Heart right ventricle (tissue), 16 donors: ENCODE results near the gene EXTL2. TPM values are rescaled to one million over a fixed set of nuclear protein-coding genes. Genes with fewer than 3 reads are reported as not detected.

Experiments used
- ATAC-seq, 8 donors: fragments of 200-7000 bp; cut with Tn5 transposase; one replicate each; pipeline ENCODE4 v1.9.1; 2020; ENCODE audit warnings: mild to moderate bottlenecking in 8 of 8, moderate library complexity in 8 of 8, moderate number of reproducible peaks in 1 of 8
- DNase-seq, 2 donors: peaks; one replicate each; pipeline ENCODE4 v3.0.0-alpha.2; 2020
- H3K27ac ChIP-seq, 10 donors: fragments of 200-600 bp; sonication (generic) in 2 of 10; one replicate each; pipeline versions ENCODE4 v1.5.0 to v1.8.0; 2020 to 2022; ENCODE audit warnings: mild to moderate bottlenecking in 3 of 10
- H3K27me3 ChIP-seq, 7 donors: fragments of 200-600 bp; one replicate each; pipeline ENCODE4 v1.8.0; 2021 to 2022; ENCODE audit warnings: mild to moderate bottlenecking in 2 of 7
- H3K36me3 ChIP-seq, 9 donors: fragments of 200-600 bp; sonication (generic) in 1 of 9; one replicate each; pipeline versions ENCODE4 v1.5.0 to v1.8.0; 2020 to 2022; ENCODE audit warnings: mild to moderate bottlenecking in 2 of 9
- H3K4me1 ChIP-seq, 9 donors: fragments of 200-600 bp; sonication (generic) in 1 of 9; one replicate each; pipeline versions ENCODE4 v1.5.0 to v1.8.0; 2020 to 2022; ENCODE audit warnings: mild to moderate bottlenecking in 4 of 9
- H3K4me3 ChIP-seq, 10 donors: fragments of 200-600 bp; sonication (generic) in 2 of 10; one replicate each; pipeline versions ENCODE4 v1.5.0 to v1.8.0; 2020 to 2022; ENCODE audit warnings: mild to moderate bottlenecking in 7 of 10, moderate library complexity in 2 of 10
- H3K9me3 ChIP-seq, 11 donors: fragments of 200-600 bp in 10 of 11; sonication (generic) in 2 of 11; one replicate each; pipeline versions ENCODE4 v1.5.0 to v1.8.0; 2013 to 2022; ENCODE audit warnings: mild to moderate bottlenecking in 2 of 11, control low read depth in 1 of 11, moderate library complexity in 1 of 11
- WGBS, 2 donors: extraction: QIAGEN DNeasy Blood & Tissue Kit; methylation state at CpG; one replicate each; pipeline ENCODE4 v1.1.7; 2013; ENCODE audit warnings: inconsistent platforms in 1 of 2; 5-methylcytosine and 5-hydroxymethylcytosine counted together
- intact Hi-C, 10 donors: fragments of 100-400 bp; cut with DNase I; formaldehyde crosslinking; loops; one replicate each; pipeline versions ENCODE4 v1.11.1 to v1.14.2; 2022
- polyA plus RNA-seq, 2 donors: library from polyadenylated mRNA; stranded (reverse); fragments of 200-250 nt; gene quantifications; one replicate each; pipeline ENCODE4 v1.2.3, GENCODE V29; 2013
- total RNA-seq, 10 donors: library from RNA; stranded (reverse); fragmentation: NEBNext Ultra II Directional in 3 of 10; extraction: Animal tissue kit (Norgen Biotek cat#: 25700) in 3 of 10; gene quantifications; one replicate each; pipeline versions ENCODE4 v1.2.1 to v1.2.4, GENCODE V29; 2021 to 2023
- TF ChIP-seq, protein P1 (sequence below), 9 donors: fragments of 200-600 bp; sonication (generic) in 2 of 9; IDR thresholded peaks; one replicate each; pipeline versions ENCODE4 v1.5.0 to v1.8.0; 2021 to 2022; ENCODE audit warnings: antibody characterized with exemption in 9 of 9, mild to moderate bottlenecking in 5 of 9, moderate library complexity in 1 of 9
- donor health status: Arrhythmogenic right ventricular cardiomyopathy.
- donor health status: ischemic (EF 13 %, LVEDD 7.1; RV severe dilation, severe dysfunction).
- donor health status: healthy with polysubstance abuse.
- donor health status: DM: no; HTN: yes; CAD: no.
- donor health status: DM: no; HTN: no; CAD: no.
- donor health status: ischemic (EF 25% LVEDD 6.9; RV normal size, moderate dysfunction).
- donor health status: ischemic (EF 25% LVEDD 5.7; RV mildly dilated, moderate dysfunction).
- donor health status: healthy.
- donor health status: DM: yes; HTN: yes; CAD: no.
- donor health status: Ischemic cardiomyopathy.
- donor health status: ischemic (EF 35%, LVEDD 5.7; RV mildly dilated, moderate dysfunction).
- donor health status: nonischemic (EF 11% LVEDD 7.7; RV severe dilation, severe dysfunction).
- donor health status: DM: yes; HTN: yes; CAD: no.
- donor health status: PGD.
- donor health status: ischemic (EF 29% LVEDD 5.4; RV normal size, mild dysfunction).
- donor health status: nonischemic (EF 23%, LVEDD 6.1; RV moderate dilation, normal function).

The EXTL2 gene
- total and polyA plus RNA-seq, 12 donors: 5.0 to 12.0 (median 8.2) TPM

DNA sequence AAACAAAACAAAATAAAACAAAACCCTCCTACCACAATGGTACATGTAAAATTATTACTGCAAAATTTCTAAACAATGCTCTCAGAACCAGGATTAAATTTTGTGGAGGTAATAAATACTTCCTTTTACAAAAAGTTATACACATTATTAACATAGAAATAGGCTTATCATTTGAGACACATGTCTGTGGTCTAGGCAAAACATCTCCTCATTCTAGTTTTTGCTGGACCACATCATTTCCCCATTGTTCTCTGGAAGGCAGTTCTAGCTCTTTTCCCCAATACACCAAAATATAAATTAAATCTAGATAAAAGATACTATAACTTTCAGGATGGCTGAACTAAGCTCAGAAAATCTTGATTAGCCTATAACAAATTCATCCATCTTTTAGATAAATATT lies 18.4 kb downstream of the EXTL2 start:
- ATAC-seq (no peak), DNase-seq (no peak)
- intact Hi-C loops: loop anchor here in 1 of 10 donors (10.0 kb wide), 1 partner anchor 1701 kb away; no protein-coding TSS in a partner anchor
- Histone ChIP-seq H3K27me3 (no peaks in the 10 kb centered on the region), H3K4me1 (no peaks in the 10 kb centered on the region), H3K4me3 (no peak overlapping the region), H3K9me3 (no peaks in the 10 kb centered on the region), H3K27ac (no peak overlapping the region), H3K36me3 (peaks cover 0 to 31% (median 0%) of the 10 kb centered on the region in 9 donors)
- TF ChIP-seq, protein P1, sequence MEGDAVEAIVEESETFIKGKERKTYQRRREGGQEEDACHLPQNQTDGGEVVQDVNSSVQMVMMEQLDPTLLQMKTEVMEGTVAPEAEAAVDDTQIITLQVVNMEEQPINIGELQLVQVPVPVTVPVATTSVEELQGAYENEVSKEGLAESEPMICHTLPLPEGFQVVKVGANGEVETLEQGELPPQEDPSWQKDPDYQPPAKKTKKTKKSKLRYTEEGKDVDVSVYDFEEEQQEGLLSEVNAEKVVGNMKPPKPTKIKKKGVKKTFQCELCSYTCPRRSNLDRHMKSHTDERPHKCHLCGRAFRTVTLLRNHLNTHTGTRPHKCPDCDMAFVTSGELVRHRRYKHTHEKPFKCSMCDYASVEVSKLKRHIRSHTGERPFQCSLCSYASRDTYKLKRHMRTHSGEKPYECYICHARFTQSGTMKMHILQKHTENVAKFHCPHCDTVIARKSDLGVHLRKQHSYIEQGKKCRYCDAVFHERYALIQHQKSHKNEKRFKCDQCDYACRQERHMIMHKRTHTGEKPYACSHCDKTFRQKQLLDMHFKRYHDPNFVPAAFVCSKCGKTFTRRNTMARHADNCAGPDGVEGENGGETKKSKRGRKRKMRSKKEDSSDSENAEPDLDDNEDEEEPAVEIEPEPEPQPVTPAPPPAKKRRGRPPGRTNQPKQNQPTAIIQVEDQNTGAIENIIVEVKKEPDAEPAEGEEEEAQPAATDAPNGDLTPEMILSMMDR (IDR thresholded peaks at IDR 0.05): no peak

DNA sequence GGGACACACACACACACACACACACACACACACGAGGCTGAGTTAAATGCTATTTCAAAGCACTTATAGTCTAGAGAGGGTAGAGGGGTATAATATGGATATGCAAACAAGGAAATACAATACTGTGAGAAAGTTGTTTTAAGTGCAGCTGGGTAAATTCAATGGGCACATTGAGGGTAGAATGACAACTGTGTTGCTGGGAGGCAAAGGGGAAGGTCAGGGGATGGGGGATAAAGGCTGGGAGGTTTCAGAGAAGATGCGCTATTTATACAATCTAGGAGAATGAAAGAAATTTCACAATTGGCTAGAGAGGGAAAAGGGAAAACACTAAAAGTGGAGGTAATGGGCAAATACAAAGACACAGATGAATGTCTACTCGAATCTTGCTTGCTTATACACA lies 19.4 kb downstream of the EXTL2 start:
- no peak overlapping the region for H3K4me3 ChIP-seq
- H3K36me3 ChIP-seq: peaks cover 0 to 31% (median 0%) of the 10 kb centered on the region in 9 donors
- no peaks in the 10 kb centered on the region for H3K4me1 ChIP-seq
- no peak for ATAC-seq
- TF ChIP-seq, protein P1 (IDR thresholded peaks at IDR 0.05): no peak
- no peaks in the 10 kb centered on the region for H3K27me3 ChIP-seq
- no peaks in the 10 kb centered on the region for H3K9me3 ChIP-seq
- intact Hi-C loops: loop anchor here in 1 of 10 donors (10.0 kb wide), 1 partner anchor 1700 kb away; no protein-coding TSS in a partner anchor
- WGBS, 2 donors: 90% methylated on average over 3 of the region's 3 CpGs
- no peak for DNase-seq
- no peak overlapping the region for H3K27ac ChIP-seq

DNA sequence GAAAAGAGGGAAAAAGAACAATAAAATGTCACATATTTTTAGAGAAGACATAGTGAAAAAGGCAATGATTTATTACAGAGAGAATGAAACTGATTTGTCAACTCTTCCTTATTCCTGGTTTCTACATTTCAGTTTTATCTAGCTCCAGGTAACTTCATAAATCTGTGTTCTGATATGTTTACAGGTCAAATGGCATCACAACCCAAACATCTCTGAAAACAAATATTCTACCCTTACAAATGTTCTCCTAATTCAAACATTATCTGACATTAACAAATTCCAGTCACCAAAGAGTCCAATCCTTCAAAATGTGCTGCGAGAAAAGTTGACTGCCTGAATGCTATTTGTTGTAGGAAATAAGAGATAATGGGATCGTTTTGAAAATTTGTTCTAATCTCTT lies 20.2 kb downstream of the EXTL2 start:
- Histone ChIP-seq H3K27ac (no peak overlapping the region), H3K36me3 (peaks cover 0 to 31% (median 0%) of the 10 kb centered on the region in 9 donors), H3K9me3 (no peaks in the 10 kb centered on the region), H3K27me3 (no peaks in the 10 kb centered on the region), H3K4me3 (no peak overlapping the region), H3K4me1 (no peaks in the 10 kb centered on the region)
- no peak for DNase-seq
- intact Hi-C loops: loop anchor here in 2 of 10 donors (5.0 to 10.0 kb wide), 2 partner anchors 1062 to 1700 kb away; no protein-coding TSS in a partner anchor
- WGBS, 2 donors: 74 to 87% methylated on average over 2 of the region's 2 CpGs
- TF ChIP-seq, protein P1 (IDR thresholded peaks at IDR 0.05): no peak
- ATAC-seq: no peak

DNA sequence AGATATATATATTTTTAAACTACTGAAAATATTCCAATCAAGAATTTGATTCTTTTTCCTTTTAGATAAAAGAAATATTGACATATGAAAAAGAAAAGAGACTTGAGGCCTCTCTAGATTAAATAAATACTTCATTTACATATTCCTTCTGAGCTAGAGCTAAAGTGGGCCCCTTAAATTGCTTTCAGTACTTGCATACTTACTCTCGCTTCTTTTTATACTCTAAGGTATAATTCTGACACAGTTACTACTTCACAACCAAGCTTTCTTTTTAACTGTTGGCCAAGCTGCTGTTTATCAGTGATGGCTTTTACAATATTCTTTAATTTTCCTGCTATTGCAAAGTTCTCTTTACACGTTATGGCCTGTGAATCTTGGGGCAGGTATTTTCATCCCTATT lies 24.6 kb downstream of the EXTL2 start:
- TF ChIP-seq, protein P1 (IDR thresholded peaks at IDR 0.05): no peak
- Histone ChIP-seq H3K36me3 (peaks cover 0 to 9% (median 0%) of the 10 kb centered on the region in 9 donors), H3K27me3 (no peaks in the 10 kb centered on the region), H3K4me1 (peaks cover 0 to 11% (median 0%) of the 10 kb centered on the region in 9 donors), H3K27ac (no peak overlapping the region), H3K9me3 (no peaks in the 10 kb centered on the region), H3K4me3 (no peak overlapping the region)
- DNase-seq: no peak
- 87 to 90% methylated on average over 2 of the region's 2 CpGs for WGBS, 2 donors
- intact Hi-C loops: loop anchor here in 9 of 10 donors (2.0 to 10.0 kb wide), 11 partner anchors 145 to 1695 kb away; no protein-coding TSS in a partner anchor
- no peak for ATAC-seq
